ENCODE measurements around the gene DGKE. TPM values are rescaled to one million over a fixed set of nuclear protein-coding genes. Genes with fewer than 3 reads are reported as not detected.

The DGKE gene
- total and polyA plus RNA-seq, 2 donors (not counting 3 experiments of a cell fraction or from before 2014, with no cell fraction given) = 4.9 to 22.9 TPM

GRCh38 chr17:56835264-56835585, 1.3 kb downstream of the DGKE start:
- no peaks in the 10 kb centered on the region for H3K9me1 ChIP-seq (replicated peaks; ENCODE audit: control insufficient read depth, extremely low read depth, insufficient read depth, low read length)
- intact Hi-C loops (cut with micrococcal nuclease) = loop anchor here (5.0 kb wide), 1 partner anchor 1083 kb away; the partner anchor contains the start of gene PCTP
- no peak overlapping the region for H3K9ac ChIP-seq (replicated peaks; ENCODE audit: extremely low read depth, insufficient read depth, low read length)
- TF ChIP-seq EZH2 (IDR thresholded peaks at IDR 0.05; ENCODE audit: borderline replicate concordance, low read depth, low read length, severe bottlenecking) = no peak
- no peak for TF ChIP-seq MYC (IDR thresholded peaks at IDR 0.05; ENCODE audit: low read depth, low read length)
- dilution Hi-C loops (cut with MboI; ENCODE audit: extremely low pct_ligation_motif_present, low sequenced_read_pairs) = no loop called here
- POLR2A ChIA-PET = interaction anchor here (1.2 kb wide), 1 partner anchor 79 kb away, joined by 8 read pairs; the partner anchor contains the start of gene TRIM25
- H4K20me1 ChIP-seq (replicated peaks; ENCODE audit: control insufficient read depth, extremely low read depth, insufficient read depth, low read length) = no peaks in the 10 kb centered on the region
- no peak for DNase-seq (ENCODE audit: low read depth, low spot score)
- H3K4me3 ChIP-seq (replicated peaks in 1 of 3; ENCODE audit: insufficient read depth in 1 of 3, low read depth in 1 of 3, low read length in 3 of 3) = peak overlapping the region in 2 of 3 experiments; percentile 57 to 76
- peak overlapping the region; percentile 84 for H2AFZ ChIP-seq (ENCODE audit: low read depth, low read length)
- no TSS peak for BruUV-seq (replicated peaks)
- no peak for FAIRE-seq
- H3K36me3 ChIP-seq (ENCODE audit: control insufficient read depth in 2 of 2, extremely low read depth in 1 of 2, insufficient read depth in 2 of 2, low read length in 2 of 2) = no peaks in the 10 kb centered on the region
- no peak overlapping the region for H3K27ac ChIP-seq (ENCODE audit: insufficient read depth, low read depth, low read length)
- H3K9me3 ChIP-seq (replicated peaks; ENCODE audit: control insufficient read depth, insufficient read depth, low read length) = no peaks in the 10 kb centered on the region
- H3K4me2 ChIP-seq (ENCODE audit: insufficient read depth, low read length) = peak overlapping the region; percentile 41
- peaks cover 51% of the 10 kb centered on the region for H3K4me1 ChIP-seq (ENCODE audit: control insufficient read depth, extremely low read depth, insufficient read depth, low read length)
- peaks cover 31% of the 10 kb centered on the region for H3K79me2 ChIP-seq (ENCODE audit: control insufficient read depth, insufficient read depth, low read length)
- CTCF ChIA-PET = interaction anchor here (0.7 to 7.8 kb wide), 4 partner anchors 8 to 106 kb away, joined by 3 to 71 read pairs (median 4); no protein-coding TSS in a partner anchor
- no peaks in the 10 kb centered on the region for H3K27me3 ChIP-seq (ENCODE audit: control insufficient read depth in 2 of 2, insufficient read depth in 2 of 2, low read length in 2 of 2)

DNA sequence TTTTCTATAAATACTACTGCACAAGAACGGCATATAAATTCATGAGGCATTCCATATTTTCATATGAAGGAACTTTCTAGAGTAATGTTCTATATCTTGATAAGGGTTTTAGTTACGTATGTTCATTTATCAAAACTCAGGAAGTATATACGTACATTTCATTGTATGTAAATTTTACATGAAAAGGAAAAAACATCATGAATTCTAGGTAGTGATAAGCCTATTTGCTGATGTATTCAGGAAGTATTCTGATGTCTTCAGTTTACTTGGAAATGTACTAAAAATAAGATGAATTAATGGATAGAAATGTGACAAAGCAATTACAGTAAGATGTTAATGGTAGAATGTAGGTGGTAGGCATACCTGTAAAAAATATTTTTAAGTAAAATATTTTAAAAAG, 4.7 kb downstream of the DGKE start:
- BruUV-seq (replicated peaks) = no TSS peak
- intact Hi-C loops (cut with micrococcal nuclease) = loop anchor here (5.0 kb wide), 1 partner anchor 1086 kb away; the partner anchor contains the start of gene PCTP
- Histone ChIP-seq H3K27ac (ENCODE audit: insufficient read depth, low read depth, low read length) (peak overlapping the region; percentile 62), H3K79me2 (ENCODE audit: control insufficient read depth, insufficient read depth, low read length) (peaks cover 11% of the 10 kb centered on the region), H2AFZ (ENCODE audit: low read depth, low read length) (no peak overlapping the region), H4K20me1 (replicated peaks; ENCODE audit: control insufficient read depth, extremely low read depth, insufficient read depth, low read length) (no peaks in the 10 kb centered on the region), H3K36me3 (ENCODE audit: control insufficient read depth in 2 of 2, extremely low read depth in 1 of 2, insufficient read depth in 2 of 2, low read length in 2 of 2) (no peaks in the 10 kb centered on the region), H3K27me3 (ENCODE audit: control insufficient read depth in 2 of 2, insufficient read depth in 2 of 2, low read length in 2 of 2) (no peaks in the 10 kb centered on the region), H3K9me3 (replicated peaks; ENCODE audit: control insufficient read depth, insufficient read depth, low read length) (no peaks in the 10 kb centered on the region), H3K4me3 (replicated peaks in 1 of 3; ENCODE audit: insufficient read depth in 1 of 3, low read depth in 1 of 3, low read length in 3 of 3) (no peak overlapping the region), H3K9me1 (replicated peaks; ENCODE audit: control insufficient read depth, extremely low read depth, insufficient read depth, low read length) (no peaks in the 10 kb centered on the region), H3K9ac (replicated peaks; ENCODE audit: extremely low read depth, insufficient read depth, low read length) (no peak overlapping the region), H3K4me1 (ENCODE audit: control insufficient read depth, extremely low read depth, insufficient read depth, low read length) (peaks cover 42% of the 10 kb centered on the region), H3K4me2 (ENCODE audit: insufficient read depth, low read length) (peak overlapping the region; percentile 35)
- no peak for FAIRE-seq
- TF ChIP-seq FOS (IDR thresholded peaks at IDR 0.05; ENCODE audit: borderline replicate concordance, insufficient read depth, low read length) (no peak), JUN (IDR thresholded peaks at IDR 0.05; ENCODE audit: borderline replicate concordance, insufficient read depth, insufficient read length, low read depth) (peak; percentile 55)
- ChIA-PET CTCF (interaction anchor here (1.5 to 7.8 kb wide), 2 partner anchors 19 to 71 kb away, joined by 4 to 71 read pairs; no protein-coding TSS in a partner anchor), POLR2A (no interaction called here)
- peak; percentile 51 for DNase-seq (ENCODE audit: low read depth, low spot score)
- dilution Hi-C loops (cut with MboI; ENCODE audit: extremely low pct_ligation_motif_present, low sequenced_read_pairs) = no loop called here

Measured in endothelial cell of umbilical vein (primary cell).